HG02623 (cell line): Measurements from ENCODE around the gene SDK2.

ENCODE experiments used
- ATAC-seq: cut with Tn5 transposase; IDR thresholded peaks from one replicate; pipeline ENCODE4 v1.9.1; 2021; ENCODE audit warnings: moderate library complexity; ENCODE audit not compliant: unreplicated experiment

Gene SDK2

GRCh38 chr17:73432624-73433190, 211.5 kb downstream of the SDK2 start:
- ATAC-seq, result no peak

DNA sequence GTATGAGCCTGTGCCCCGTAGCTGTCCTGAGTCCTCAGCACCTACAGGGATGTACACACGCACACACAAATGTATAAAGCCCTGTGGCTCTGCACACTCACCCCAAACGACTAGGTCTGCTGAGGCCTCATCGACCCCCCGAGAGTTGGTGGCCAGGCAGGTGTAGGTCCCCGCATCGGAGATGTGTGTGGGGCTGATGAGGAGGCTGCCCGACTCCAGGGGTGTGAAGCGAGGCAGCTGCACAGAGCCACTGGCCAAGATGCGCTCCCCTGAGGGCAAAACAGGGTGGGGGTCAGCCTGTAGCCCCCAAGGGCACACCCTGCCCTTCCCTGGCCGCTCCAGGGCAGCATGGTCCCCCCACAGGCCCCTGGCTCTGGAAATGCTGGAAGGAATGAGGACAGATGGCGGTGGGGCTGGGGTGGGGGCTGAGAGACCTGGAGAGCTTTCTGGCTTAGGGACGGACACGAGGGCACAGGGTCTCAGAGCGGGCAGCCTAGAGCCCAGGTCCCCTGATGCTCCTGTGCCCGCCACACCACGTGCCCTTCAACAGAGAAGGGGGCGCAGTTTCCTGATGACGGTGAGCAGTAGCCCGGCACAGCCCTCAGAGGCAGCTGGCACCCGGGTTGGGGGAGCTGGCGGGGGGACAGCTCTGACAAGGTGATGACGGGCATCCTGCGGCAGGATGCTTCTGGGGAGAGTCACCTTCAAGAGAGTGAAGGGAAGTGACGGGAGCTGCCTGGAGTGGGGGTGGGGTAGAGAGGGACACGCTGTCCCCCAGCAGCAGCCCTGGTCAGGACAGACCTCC, 212.6 kb downstream of the SDK2 start:
- ATAC-seq, result no peak

GRCh38 chr17:73430848-73431247, 213.4 kb downstream of the SDK2 start:
- ATAC-seq, result no peak

DNA sequence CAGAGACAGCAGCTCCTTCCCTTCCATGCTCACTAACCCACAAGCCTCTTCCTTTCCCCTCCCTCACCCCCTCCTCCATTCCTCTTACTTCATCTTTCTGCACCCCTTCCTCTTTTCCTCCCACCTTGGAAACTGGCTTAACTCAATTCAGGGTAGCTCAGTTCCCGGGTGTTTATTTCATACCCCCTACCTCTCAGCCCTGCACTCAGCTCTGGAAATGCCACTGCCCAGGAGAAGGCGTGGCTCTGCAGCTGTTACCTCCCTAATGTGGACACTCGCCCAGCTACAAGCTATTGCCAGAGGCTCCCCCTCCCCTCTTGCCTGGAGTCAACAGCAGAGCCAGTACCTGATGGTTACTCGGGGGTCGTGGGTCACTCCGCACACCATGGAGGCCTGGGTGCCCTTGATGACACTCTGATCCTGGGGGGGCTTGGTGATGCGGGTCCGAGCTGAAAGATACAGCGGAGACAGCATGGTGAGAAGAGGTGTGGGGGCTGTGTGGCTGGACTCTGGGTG, 214.0 kb downstream of the SDK2 start:
- no peak for ATAC-seq

DNA sequence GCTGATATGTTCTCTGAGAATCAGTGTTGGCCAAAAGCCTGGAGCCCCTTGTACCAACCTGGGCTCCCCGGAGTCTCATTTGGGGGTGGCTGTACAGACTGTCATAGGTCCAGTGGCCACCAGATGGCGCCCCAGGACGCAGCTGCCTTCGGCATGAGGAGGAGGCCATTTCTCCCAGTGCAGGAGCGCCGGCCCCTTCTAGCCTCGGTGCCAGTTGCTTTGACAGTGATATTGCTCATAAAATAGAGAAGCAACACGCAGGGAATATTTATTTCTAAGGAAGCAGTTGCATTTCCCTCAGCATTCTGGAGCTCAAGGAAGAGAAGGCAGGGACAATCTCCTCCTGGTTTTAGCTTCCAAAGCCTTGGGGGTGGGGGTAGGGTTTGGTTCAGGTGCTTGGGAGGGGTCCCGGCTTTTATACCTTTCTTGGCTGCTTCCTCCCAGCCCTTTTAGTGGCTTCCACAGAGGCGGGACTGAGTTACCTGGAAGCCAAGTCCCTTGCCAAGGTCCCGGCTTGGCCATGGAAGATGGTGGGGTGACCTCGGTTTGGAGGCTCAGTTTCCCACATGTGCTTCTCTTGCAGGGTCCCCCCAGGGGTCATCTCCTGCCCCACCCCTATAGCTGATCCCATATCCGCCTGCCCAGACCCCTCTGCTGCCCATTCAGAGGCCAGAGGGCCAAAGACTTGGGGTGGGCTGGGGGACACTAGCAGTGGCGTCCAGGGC, 214.6 kb downstream of the SDK2 start:
- peak; percentile 70 for ATAC-seq

DNA sequence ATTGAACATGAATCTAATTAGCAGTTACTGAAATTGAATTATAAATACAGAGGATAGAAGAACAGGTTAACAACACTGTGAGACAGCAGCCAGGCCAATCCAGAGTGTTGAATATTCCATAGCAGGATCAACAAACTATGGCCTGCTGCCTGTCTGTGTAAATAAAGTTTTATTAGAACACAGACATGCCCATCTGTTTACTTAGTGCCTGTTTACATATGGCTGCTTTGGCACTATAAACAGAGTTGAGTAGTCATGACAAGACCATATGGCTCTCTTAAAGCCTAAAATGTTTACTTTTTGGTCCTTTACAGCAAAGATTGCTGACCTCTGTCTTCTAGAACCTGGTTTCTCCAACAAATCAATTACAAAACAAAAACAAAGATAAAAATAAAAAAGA, 217.0 kb downstream of the SDK2 start:
- no peak for ATAC-seq

DNA sequence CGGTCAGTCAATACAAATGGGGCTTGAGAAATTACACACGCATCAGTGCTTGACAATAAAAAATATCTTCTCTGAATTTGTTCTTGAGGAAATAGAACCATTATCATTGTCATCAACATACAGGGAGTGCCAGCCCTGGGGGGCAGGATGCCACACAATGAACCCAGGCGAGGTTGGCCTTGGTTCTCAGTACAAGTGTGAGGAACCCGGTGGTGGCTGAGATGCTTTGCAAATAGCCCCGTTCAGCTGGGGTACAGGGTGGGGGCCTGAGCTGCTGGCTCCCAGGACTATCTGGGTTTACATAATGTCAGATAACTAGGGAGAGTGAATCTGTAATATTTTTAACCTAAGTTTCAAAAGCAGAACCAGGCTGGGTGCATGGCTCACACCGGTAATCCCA, 219.7 kb downstream of the SDK2 start:
- ATAC-seq, result no peak

- ATAC-seq, result no peak
These were observed 220.4 kb downstream of the SDK2 start for GRCh38 chr17:73423806-73424205.

GRCh38 chr17:73423159-73423715, 221.0 kb downstream of the SDK2 start:
- no peak for ATAC-seq

DNA sequence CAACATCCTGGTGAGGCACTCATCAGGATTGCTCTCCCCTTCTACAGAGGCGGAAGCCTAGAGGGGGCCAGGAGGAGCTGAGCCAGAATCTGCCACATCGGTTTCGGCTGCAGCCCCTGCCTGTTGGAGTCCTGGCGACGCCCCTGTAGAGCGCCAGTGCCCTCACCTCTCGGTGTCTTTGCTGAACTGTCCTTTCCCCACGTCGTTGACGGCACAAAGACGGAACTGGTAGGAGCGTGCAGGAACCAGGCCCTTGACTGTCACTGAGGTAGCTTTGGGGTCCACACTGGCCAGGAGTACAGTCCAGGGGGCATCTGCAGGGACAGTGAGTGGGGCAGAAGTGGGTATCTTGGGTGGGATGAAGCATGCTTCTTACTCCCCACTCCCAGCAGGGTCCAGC, 222.1 kb downstream of the SDK2 start:
- ATAC-seq, result no peak

GRCh38 chr17:73420897-73421296, 223.3 kb downstream of the SDK2 start:
- no peak for ATAC-seq

DNA sequence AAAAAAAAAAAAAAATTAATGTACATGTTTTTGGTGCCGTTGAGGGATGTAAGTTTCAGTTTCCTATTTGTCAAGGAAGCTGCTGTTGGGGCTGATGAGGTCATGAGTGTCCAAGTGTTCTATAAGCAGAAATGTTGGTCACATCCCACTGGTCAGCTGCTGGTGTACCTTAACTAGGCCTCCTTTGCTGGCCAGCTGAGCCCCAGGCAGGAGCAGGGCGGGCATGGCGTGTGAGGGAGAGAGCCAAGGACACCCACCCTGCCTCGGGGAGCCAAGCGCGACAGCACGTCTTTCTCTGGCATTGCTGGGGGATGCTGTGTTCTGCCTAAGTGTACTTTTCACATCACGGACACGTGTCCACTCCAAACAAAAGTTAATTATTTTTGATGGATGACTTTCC, 224.4 kb downstream of the SDK2 start:
- ATAC-seq, result no peak

DNA sequence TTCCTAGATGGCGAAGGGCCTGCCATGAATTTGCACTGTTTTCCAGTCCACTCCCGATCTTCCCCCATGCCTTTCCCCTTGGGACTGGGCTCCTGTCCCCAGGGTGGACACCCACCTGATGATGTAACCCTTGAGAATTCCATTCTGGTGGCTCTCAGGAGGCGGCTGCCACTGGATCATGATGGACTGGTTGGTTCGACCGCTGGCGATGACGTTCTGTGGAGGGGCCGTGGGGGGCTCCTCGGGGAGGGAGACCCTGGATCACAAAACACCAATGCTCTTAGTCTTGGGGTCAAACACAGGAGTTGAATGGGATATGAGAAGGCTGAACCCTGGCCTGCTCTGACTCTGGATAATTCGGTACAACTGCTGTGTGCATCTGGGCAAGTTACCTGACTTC, 225.2 kb downstream of the SDK2 start:
- ATAC-seq, result no peak

DNA sequence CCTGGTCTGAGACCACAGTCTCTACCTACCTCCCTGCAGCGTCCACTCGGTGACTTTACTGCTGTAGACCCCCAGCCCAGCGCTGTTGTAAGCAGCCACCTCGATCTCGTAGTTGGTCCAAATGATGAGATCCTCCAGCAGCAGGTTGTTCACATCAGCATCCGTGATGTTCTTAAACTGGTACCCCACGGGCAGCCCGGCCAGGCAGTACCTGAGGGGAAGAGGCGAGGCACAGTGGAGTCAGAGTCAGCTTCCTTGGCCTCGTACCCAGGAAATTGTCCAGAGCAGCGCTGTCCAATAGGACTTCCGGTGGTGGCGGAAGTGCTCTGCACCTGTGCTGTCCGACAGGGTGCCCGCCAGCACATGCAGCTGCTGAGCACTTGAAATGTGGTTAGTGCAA, 228.5 kb downstream of the SDK2 start:
- no peak for ATAC-seq

DNA sequence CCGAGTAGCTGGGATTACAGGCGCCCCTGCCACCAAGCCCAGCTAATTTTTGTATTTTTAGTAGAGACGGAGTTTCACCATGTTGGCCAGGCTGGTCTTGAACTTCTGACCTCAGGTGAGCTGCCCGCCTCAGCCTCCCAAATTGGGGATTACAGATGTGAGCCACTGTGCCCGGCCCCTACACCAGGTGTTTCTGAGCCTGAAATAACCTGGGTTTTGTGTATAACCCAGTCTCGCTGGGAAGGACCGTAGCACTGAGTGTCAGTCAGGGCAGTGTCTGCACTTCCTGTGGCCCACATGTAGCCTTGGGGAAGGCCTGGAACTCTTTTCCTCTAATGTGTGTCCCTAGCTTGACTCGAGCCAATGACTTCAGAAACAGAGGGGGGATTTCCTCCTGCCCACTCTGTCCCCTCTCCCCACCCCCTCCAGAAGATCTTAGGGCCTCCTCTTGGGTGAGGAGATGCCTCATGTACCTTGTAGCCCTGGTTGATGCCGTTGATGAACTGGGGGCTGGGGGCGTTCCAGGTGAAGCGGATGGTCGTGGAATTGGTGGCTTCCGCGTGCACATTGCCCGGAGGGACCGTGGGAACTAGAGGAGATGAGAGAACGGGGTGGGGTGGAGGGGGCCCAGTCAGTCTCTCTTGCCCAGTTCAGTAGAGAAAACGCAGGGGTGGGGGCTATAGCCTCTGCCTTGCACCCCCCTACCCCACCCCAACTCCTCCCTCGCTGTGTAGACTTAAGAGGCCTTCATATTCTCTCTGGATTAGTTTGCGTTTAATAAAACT, 229.9 kb downstream of the SDK2 start:
- no peak for ATAC-seq

DNA sequence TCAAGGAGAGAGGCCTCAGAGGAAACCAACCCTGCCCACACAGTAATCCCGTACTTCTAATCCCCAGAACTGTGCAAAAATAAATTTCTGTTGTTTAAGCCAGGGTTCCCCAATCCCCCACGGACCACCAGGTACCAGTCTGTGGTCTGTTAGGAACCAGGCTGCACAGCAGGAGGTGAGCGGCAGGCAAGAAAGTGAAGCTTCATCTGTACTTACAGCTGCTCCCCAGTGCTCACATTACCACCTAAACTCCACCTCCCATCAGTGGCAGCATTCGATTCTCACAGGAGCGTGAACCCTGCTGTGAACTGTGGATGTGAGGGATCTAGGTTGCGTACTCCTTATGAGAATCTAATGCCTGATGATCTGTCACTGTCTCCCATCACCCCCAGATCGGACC, 231.3 kb downstream of the SDK2 start:
- no peak for ATAC-seq

DNA sequence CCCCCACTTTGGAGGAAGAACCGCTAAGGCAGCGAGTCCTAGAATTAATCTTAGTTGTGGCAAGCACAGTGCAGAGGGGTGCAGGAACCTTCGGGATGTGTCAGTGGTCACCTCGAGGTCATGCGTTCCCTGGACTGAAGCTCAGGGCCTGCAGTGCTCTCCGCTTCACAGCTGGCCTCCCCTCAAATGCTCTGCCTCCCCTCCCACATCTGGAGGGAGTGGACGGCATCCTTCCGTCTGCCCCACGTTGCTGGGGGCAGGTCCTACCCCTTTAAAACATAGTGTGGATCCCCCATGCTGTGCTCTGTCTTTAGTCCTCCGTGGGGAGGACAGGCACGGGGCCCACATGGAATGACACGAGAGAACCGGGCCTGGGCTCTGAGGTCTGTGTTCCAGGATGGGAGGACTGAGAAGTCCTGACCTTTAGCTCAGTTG, 232.9 kb downstream of the SDK2 start:
- ATAC-seq, result no peak

DNA sequence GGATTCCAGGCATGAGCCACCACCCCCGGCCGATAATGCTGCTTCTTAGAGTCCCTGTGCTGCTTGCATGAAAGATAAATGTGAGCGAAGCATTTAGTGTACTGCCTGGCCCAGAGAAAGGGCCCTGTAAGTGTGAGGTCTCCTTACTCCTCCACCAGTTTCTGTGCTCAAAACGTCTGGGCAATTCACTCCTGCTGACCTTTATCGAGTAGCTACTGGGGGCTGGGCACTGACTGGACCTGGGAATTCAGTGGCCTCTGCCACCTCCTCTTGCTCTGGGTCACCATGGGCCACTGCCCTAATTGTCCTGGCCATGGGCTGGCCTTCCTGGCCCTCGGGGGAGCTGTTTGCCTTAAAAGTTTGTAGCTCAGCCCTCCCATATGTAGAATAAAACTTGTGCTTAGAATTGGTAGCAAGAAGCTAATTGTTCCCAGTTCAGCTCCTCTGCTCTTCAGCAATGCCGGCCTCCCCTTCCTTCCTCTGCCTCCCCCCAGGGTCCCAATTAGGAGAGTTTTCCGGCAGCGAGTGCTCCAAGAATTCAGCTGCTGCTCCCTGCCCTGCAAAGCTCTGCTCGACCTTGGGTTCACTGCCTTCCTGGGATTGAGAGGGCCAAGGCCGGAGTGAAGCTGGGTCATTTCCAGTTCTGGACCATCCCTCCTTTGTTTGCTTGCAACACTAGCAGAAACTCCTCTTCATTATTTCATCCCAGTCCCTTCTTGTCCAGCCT, 233.5 kb downstream of the SDK2 start:
- ATAC-seq, result no peak

GRCh38 chr17:73404246-73404645, 240.0 kb downstream of the SDK2 start:
- no peak for ATAC-seq

DNA sequence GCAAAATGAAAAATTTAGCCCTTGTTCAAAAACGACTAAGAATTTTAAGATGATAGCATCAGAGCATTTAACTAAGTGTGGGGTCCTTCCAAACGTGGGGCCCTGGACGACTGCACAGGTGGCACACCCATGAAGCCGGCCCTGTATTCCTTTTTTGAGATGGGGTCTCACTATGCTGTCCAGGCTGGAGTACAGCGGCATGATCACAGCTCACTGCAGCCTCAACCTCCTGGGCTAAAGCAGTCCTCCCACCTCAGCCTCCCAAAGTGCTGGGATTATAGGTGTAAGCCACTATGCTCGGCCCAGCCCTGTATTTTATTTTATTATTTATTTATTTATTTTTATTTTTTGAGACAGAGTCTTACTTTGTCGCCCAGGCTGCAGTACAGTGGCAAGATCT, 241.8 kb downstream of the SDK2 start:
- ATAC-seq, result no peak
